Measurements from ENCODE around the gene SLC35F2.

Gene SLC35F2

GRCh38 chr11:107830915-107831540 lies 27.6 kb downstream of the SLC35F2 start:
- Histone ChIP-seq H3K4me3 (ENCODE audit: low read depth, low read length) (no peak overlapping the region), H3K36me3 (no peaks in the 10 kb centered on the region), H3K27me3 (ENCODE audit: insufficient read depth, low read depth, severe bottlenecking) (no peaks in the 10 kb centered on the region), H3K27ac (no peak overlapping the region), H3K9me3 (ENCODE audit: severe bottlenecking) (no peaks in the 10 kb centered on the region)
- no peak for DNase-seq
- TF ChIP-seq CTCF (IDR thresholded peaks at IDR 0.05; ENCODE audit: low read depth, low read length): no peak

- H3K27ac ChIP-seq: no peak overlapping the region
- no peak for DNase-seq
- H3K9me3 ChIP-seq (ENCODE audit: severe bottlenecking): no peaks in the 10 kb centered on the region
- no peak overlapping the region for H3K4me3 ChIP-seq (ENCODE audit: low read depth, low read length)
- no peaks in the 10 kb centered on the region for H3K36me3 ChIP-seq
- TF ChIP-seq CTCF (IDR thresholded peaks at IDR 0.05; ENCODE audit: low read depth, low read length): no peak
- no peaks in the 10 kb centered on the region for H3K27me3 ChIP-seq (ENCODE audit: insufficient read depth, low read depth, severe bottlenecking)
These were observed 31.5 kb downstream of the SLC35F2 start for GRCh38 chr11:107827041-107827440.

- Histone ChIP-seq H3K4me3 (ENCODE audit: low read depth, low read length) (no peak overlapping the region), H3K36me3 (no peaks in the 10 kb centered on the region), H3K9me3 (ENCODE audit: severe bottlenecking) (no peaks in the 10 kb centered on the region), H3K27ac (no peak overlapping the region), H3K27me3 (ENCODE audit: insufficient read depth, low read depth, severe bottlenecking) (no peaks in the 10 kb centered on the region)
- DNase-seq: no peak
- TF ChIP-seq CTCF (IDR thresholded peaks at IDR 0.05; ENCODE audit: low read depth, low read length): no peak
These were observed 32.7 kb downstream of the SLC35F2 start for GRCh38 chr11:107825875-107826274.

- Histone ChIP-seq H3K36me3 (no peaks in the 10 kb centered on the region), H3K27me3 (ENCODE audit: insufficient read depth, low read depth, severe bottlenecking) (no peaks in the 10 kb centered on the region), H3K27ac (no peak overlapping the region), H3K9me3 (ENCODE audit: severe bottlenecking) (no peaks in the 10 kb centered on the region), H3K4me3 (ENCODE audit: low read depth, low read length) (no peak overlapping the region)
- no peak for DNase-seq
- TF ChIP-seq CTCF (IDR thresholded peaks at IDR 0.05; ENCODE audit: low read depth, low read length): no peak
These were observed 33.8 kb downstream of the SLC35F2 start for GRCh38 chr11:107824668-107825369.

GRCh38 chr11:107821199-107821927 lies 37.2 kb downstream of the SLC35F2 start:
- H3K36me3 ChIP-seq: no peaks in the 10 kb centered on the region
- no peak for TF ChIP-seq CTCF (IDR thresholded peaks at IDR 0.05; ENCODE audit: low read depth, low read length)
- no peak for DNase-seq
- H3K4me3 ChIP-seq (ENCODE audit: low read depth, low read length): no peak overlapping the region
- H3K9me3 ChIP-seq (ENCODE audit: severe bottlenecking): no peaks in the 10 kb centered on the region
- H3K27me3 ChIP-seq (ENCODE audit: insufficient read depth, low read depth, severe bottlenecking): no peaks in the 10 kb centered on the region
- H3K27ac ChIP-seq: no peak overlapping the region
